Measurements from ENCODE around the gene CCDC127.

The CCDC127 gene

DNA sequence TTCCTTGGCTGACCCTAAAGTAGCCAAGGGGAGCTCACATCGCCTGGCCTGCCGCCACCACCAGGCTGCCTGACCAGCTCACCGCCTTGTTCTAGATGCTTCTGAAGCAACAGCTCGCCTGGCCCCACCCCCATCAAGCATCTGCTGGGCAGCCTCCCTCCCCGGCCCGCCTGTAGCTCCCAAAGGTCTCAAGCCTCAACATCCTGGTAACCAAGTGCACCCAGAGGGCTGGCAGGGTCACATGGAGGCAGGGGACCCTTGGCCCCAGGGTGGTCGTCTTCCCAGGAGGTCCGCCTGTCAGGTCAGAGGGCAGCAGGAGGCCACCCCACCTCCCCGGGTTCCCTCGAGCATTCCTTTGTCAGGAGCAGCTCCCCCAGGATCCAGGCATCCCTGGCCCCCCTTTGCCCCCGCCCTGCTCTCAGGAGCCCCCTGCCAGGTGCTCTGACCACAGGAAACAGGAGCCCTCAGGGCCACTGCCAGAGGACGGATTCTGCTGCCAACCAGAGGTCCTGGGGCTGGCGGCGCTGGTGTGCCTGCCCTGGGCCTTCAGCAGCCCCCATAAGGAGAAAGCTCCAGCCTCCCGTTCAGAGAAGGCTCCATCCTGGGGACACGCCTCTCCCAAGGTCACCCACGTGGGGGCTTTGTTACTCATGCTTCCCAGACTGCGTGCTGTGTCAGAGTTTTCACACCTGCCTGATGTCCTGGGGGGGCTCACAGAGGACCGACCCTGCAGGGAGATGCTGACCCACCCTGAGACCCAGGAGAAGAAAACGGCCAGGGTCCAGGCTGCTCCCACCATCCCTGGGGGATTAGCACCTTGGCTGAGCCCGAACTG is 30.1 kb downstream of the CCDC127 start:
- no peak for DNase-seq

DNA sequence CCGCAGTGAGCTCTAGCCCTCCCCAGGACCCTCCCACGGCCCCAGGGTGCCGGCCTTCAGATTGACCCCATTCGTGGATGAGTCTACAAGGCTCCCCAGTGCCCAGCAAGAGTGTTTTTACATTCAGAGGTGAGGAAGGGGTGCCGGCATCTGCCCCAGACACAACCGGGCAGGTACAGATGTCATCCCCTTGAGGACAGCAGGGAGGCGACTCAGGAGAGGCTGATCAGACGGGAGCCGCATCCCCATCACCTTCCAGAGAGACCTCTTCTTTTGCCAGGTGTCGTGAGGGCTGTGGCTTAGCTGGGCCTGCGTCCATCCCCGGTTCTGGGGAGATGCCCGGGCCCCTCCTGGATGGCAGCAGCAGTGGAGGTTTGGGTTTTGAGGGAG is 30.9 kb downstream of the CCDC127 start:
- no peak for DNase-seq

DNA sequence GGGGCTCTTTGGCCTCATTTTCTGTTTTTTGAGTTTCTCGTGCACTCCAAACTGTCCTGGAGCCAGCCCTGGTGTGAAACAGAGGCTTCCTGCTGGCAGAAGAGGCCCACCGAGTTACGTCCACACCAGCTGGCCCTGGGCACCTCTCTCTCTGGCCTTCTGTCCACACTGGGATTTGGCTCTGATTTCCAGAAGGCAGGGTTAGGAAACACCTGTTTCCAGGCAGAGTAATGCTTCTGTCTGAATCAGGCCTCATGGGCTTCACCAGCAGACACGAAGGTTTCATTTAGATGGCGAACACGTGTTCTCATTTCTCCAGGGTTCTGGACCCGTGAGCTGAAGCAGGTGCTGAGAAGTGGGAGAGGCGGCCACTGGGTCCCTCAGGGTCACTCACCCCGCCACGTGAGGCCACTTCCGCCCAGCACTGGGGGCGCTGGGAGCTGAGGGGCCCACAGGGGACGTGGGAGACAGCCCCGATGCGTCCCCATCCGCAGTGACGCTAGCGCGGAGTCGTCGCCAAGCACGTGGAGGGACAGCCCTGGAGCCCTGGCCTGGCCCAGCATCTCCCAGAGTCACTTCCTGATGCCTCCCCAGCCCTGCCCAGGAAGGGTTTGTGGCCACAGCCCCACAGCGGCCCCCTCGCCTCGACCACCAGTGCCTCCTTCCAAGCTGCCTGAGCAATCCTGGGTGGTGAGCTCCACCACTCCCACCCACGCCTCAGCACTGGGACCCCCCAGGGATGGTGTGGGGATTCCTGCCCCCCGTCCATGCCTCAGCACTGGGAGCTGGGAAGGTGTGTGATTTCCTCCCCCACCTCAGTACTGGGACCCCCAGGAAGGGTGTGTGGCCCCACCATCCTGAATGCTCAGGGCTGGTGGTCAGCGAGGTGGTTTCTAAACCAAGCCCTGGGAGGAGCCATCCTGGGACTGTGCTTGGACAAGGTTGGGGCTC is 31.6 kb downstream of the CCDC127 start:
- no peak for DNase-seq

DNA sequence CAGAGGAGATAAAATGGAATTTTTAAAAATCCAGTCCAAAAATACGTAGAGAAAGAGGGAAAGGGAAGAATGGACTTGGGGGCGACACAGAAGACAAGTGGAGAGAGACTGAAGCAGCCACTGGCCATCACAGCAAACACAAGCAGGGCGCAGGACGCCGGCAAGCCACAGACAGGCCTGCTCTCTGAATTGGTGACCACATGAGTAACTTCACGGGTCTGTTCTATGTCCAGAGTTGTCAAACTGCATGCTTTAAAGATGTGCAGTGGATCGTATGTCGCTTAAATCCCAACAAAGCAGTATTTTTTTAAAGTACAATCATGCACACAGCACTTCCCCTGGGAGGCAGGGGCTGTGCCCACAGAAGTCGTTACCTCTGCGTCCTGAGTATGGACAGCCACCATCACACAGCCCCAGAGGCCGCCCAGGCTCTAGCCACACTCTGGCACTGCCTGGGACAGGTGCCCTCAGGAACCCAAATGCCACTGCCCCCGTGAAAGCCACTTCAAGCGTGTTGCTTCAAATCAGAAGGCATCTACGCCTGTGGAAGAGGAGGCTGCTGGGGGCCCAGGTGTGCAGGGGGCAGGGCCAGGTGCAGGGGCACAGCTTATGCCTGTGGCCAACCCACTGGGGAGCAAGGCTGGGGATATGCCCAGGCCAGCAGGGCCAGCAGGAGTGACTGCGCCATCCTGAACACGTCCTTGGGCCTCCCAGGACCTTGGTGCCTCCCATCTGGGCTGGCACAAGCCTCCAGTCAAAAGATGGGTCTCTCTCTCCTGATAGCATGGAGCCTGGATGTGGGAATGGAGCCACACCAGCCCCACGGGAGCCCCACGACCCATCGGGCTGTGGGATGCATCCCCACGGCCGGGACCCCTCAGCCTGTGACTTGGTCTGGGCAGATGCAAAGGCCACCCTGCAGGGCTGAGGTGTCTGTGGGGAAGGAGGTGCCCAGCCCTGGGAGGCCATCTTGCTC is 32.6 kb downstream of the CCDC127 start:
- no peak for DNase-seq

DNA sequence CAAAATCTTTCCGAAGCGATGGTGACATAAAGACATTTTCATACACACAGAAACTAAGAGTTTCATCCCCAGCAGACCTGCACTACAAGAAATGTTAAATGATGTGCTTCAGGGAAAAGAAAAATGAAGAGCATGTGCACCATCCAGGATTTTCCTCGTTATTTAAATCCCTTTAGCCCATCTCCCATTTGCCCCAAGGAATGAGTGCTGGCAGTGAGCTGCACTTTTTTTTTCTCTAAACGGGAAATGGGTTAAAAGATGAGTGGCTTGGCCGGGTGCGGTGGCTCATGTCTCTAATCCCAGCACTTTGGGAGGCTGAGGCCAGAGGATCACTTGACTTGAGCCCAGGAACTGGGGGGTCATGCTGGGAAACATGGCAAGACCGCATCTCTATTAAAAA is 33.5 kb downstream of the CCDC127 start:
- no peak for DNase-seq

DNA sequence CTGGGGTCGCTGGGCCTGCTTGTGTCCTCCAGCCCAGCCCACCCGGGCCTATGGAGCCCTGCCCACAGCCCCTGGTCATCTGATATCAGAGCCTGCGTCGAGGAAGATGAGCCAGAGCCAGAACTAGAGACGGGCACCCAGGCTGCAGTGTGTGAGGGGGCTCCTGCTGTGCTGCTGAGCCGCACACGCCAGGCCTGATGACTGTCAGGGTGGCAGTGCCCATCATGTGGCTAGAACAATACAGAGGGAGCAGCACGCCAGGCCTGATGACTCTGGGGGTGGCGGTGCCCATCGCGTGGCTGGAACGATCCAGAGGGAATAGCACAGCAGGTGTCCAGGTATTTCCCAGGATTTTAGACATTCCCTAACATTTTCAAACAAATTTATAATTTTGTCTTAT is 35.8 kb downstream of the CCDC127 start:
- DNase-seq, result no peak

DNA sequence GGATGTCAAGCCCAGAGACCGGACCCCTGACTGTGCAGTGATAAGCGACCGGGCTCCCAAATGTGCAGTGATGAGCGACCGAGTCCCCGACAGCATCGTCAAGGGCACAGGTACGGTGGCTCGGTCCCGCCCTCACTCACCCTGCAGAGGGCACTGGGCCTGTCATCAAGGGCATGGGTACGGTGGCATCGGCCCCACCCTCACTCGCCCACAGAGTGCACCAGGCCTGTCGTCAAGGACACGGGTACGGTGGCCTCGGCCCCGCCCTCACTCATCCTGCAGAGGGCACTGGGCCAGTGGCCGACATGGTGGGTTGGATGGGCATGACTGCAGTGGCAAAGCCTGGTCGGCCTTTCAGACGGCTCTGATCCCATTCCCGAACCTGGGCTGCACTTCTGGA is 36.4 kb downstream of the CCDC127 start:
- DNase-seq, result no peak

DNA sequence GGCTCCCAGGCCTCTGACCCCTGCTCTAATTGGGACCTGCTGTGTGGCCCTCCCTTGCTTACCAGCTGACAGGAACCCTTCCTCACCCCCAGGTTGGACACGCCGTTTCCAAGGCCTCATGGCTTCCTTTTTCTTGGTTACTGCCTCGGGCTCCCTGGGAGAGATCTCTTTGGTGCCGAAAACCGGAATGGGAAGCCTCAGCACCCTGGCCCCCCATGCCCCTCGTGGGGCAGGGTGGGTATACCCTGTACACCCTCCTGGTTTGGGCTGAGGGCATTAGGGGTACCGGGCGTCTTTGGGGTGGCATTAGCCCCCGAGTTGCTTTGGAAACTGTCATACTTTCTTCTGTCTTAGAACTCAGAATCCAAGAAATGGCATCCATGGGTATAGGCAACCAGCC is 36.8 kb downstream of the CCDC127 start:
- no peak for DNase-seq

DNA sequence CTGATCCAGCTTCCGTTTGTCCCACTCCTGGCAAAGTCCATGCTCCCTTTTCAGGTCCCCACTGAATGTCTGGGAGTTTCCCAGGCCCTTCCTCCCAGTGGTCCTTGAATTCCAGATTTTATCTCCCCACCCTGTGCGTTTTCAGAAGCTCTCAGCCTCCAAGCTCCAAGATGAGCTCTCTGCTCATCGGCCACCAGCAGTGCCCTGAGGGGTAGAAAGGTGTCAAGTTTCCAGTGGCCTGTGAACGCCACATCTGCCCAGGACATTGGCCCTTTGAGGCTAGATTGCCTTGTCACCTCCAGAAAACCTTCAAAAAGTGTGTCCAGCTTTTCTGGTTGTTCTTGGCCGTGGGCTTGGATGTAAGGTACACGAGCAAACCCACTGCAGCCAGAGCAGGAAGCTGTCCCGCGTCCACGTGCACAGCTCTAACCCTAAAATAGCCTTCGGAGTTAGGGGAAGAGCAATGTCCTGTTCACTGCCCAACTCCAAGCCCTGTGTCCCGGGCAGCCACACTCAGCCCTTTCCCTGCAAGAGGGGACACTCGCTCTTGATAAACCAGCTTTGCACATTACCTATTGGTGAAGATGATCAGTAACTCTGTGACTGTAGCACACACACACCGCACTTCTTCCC is 37.6 kb downstream of the CCDC127 start:
- no peak for DNase-seq

DNA sequence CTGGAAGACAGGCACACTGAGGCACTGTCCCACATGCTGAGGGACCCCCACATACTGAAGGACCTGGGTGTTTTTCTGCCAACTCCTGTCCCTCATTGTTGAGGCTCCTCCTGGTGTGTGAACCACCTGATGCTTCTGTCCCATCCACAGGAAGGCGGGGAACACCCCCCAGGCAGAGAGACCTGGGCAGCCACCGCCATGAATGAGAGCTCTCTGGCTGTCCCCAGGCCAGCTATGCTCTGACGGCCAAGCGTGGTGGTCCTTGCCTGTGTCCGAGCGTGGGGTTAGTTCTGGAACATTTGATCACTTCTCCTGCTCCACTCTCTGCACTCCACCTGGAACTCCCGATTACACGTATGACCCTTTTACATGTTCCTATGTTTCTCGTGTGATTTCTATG is 38.6 kb downstream of the CCDC127 start:
- no peak for DNase-seq

DNA sequence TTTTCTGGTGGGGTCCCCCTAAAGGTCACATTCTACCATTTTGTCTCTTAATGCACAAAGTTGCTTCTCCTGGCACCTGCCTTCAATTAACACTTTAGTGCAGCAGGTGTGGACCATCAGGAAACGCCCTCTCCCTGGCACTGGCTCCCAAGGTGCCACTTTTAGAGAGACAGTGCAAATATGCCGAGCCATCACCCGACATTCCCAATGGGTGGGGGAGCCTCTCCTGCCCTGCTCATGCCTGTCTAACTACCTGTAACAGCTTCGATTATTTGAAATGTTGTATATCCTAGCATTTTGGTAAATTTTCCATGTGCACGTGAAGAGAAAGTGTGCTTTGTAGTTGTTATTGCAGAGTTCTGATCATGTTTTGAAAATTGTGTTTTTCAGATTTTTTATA is 39.8 kb downstream of the CCDC127 start:
- no peak for DNase-seq

DNA sequence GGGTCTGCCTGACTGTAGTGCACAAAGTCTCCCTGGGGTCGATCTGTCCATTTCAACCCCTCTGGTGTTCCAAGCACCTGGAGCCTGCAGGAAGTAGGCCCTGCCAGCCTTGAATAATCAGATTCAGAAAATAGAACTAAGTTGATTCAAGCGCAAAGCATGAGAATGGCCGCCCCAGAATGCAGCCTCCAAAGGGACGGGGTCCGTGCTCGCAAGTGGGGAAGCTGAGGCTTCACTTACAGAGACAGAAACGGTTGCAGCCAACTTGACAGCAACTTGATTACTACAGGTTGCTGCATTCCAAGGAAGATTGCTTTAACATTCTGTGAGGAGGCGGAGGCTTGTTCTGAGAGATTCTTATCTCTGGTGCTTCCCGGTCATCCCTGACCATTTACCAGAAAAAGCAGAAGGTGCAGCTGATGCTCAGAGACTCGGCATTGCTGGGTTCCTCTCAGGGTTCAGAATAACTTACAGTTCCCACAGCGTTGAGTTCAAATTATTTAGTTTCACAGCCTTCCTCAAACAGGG is 41.6 kb downstream of the CCDC127 start:
- no peak for DNase-seq

DNA sequence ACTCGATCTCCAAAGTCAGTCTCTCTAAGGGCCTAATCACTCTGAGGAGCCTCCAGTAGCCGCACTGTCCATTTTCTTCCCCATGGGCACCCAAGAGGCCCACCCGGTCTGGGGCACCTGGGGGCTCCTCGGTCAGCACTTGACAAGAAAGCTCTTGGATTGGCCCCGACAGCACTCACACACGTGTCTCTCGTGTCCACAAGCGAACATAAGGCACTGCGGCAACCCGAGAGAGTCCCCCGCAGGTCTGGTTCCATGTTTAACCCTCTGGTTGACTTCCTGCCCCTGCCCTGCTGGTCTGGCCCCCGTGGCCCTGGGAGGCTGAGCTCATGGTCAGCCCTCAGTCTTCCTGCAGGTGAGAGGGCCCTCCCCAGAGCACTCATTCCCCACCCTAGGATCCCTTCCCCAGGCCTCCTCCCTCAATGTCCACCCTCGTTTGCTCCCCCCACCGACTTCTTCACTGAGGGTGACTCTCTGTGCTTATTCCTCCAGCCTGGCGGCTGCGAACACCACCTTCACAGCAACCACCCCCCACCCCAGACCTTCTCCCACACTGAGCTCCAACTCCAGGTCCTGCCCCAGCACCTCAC is 43.0 kb downstream of the CCDC127 start:
- no peak for DNase-seq

DNA sequence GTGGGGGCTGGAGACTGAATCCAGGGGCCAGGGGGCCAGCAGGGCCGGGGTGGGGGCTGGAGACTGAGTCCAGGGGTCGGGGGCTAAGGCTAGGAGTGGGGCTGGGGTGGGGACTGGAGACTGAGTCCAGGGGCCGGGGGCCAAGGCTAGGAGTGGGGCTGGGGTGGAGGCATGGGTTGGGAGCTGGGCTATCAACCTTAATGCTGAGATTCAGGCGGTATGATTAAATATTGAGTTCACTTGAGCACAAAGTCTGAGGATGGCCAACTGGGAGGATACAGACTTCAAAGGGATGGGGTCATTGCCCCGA is 43.7 kb downstream of the CCDC127 start:
- no peak for DNase-seq

DNA sequence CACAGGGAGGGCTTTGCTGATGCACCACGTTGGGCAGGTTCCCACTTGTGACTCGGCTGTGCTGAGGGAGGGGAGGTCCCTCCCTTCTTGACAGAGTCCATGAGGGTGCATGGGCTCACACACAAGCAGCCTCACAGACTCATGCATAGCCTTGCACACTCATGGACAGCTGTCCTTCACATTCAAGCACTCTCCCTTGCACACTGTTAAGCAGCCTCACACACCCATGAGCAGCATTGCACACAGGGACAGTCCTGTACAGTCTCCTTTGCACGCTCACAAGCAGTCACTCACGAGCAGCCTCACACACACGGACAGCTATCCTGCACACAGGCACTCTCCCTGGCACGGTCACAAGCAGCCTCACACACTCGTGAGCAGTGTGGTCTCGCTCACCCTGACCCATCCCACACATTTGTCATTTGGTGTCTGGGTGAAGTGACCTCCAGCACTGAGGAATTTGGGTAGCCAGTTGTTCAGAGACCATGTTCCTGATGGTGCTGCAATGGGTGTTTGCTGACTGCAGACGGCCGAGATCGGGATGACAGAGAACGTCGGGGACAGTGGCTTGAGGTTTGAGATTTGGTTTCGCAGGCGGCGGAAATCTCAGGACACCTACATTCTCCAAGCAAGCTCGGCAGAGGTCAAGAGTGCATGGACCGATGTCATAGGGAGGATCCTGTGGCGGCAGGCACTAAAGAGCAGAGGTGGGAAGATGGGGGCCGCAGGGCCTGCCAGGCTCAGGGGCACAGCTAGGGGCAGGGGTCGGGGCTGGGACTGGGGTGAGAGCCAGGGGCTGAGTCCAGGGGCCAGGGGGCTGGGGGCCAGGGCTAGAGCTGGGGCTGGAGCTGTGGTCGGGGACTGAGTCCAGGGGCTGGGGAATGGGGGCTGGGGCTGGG is 44.3 kb downstream of the CCDC127 start:
- no peak for DNase-seq

DNA sequence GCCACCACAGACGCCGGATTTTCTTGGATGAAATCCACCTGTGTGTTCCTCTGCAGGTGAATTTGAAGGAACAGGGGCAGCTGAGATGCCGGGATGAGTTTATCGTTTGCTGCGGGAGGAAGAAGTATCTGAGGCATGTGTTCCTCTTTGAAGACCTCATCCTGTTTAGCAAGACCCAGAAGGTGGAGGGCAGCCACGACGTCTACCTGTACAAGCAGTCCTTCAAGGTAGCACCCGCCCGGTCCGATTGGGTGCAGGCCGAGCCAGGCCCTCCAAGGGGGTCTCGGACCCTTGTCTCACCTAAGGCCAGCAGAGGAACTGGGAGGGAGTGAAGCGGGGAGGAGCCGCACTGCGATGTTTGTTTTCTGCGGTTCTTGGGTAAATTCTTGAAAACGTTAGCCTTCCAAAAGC is 45.1 kb downstream of the CCDC127 start:
- no peak for DNase-seq

DNA sequence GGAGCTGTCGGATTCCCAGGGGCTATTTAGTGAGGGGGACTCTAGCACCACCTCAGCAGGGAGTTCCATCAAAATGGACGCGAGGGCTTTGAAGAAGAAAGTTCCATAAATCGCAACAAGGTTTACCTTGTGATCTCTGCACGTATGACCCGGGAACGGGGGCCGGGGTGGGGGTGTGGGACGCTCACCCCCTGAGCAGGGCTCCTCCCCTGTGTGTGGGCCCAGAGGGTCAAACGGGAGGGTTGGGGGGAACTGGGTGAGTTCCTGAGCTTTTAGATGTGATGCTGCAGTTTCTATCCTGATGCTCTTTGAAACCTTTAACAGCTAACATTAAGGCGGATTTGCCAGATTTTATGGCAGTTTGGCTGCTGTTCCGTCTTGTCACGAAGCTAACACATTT is 45.5 kb downstream of the CCDC127 start:
- no peak for DNase-seq

DNA sequence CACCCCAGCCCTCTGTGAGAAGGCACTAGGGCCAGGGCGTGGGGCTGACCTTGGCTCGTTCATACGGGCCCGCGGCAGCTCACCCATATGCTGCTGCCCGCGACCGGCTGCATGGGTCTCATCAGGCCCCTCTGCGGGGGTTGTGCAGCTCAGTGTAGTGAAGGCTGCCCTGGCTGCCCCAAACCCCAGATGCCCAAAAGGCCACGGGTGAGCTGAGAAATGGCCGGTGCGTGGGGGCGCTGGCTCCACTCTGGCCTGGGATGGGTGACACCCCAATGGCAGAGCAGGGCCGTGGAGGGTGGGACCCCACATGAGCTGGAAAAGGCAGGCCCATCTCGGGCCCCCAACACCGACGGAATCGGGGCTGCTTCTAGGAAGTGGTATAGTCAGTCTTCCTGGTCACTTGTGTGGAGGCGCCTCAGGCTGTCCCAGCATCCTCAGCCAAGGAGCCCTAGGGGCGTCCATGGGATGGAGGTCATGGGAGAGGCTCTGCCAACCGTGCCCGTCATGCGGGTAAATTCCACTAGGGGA is 46.1 kb downstream of the CCDC127 start:
- no peak for DNase-seq

DNA sequence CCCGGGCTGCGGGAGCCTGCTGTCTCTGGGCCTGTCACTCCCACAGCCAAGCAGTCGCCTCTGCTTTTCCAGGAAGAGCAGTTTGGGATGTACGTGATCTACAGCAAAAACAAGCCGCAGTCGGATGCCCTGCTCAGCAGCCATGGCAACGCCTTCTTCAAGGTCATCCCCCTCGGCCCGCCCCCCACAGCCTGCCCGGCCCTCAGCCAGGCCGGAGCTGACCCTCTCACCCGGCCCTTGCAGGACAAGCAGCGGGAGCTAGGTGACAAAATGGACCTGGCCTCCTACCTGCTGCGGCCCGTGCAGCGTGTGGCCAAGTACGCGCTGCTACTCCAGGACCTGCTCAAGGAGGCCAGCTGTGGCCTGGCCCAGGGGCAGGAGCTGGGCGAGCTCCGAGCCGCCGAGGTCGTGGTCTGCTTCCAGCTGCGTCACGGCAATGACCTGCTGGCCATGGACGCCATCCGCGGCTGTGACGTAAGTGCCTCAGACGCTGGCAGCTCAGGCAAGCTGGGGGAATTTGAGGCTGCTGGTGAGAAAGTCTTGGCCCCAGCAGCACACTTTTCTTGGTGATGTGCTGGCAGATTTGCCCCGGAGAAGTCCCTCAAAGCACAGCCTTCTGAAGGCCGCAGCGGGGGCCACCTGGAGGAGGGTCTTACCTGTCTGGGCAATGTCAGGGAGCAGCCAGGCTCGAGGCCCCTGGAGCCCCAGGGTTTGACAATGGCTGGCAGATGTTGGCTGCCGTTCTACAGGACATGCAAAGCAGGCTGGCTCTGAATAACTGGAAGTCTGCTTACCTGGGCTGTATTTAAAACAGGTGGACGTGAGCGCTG is 46.8 kb downstream of the CCDC127 start:
- no peak for DNase-seq

DNA sequence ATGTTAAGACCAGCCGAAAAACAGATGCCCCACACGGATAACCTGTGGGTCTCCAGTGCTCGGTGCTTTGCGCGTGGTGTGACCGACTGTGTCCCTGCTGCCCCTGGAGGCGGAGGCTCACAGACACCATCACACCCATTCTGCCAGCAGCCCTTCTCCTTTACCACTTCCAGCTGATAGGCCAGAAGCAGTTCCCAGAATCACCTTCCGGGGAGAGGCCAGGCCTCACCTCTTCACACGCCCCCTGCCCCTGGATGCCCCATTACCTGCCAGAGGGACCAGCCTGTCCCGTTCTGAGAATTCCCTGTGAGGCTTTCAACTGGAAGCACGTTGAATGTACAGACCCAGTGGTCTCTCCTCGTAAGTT is 48.2 kb downstream of the CCDC127 start:
- DNase-seq, result no peak

Data from suppressor macrophage treated with lipopolysaccharide for 4 hours (primary cell).